ENCODE data around the gene MAPKBP1.

DNA sequence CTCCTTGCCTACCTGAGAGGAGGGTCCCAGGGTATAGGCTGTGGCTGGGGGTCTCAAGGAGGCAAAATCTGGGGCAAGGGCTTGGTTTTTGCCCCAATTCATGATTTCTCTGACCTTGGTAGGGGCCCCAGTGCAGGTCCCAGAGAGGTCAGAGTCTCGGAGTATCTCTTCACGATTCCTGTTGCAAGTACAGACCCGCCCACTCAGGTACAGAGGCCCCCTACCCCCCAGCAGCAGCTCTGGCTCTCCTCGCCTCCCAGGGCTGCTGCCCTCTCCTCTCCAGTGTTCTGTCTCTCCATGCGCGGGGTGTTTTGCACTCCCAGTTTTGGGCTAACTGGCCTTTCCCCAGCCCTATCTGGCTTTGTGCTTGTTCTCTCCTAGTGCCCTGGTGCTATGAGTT lies 48.2 kb downstream of the MAPKBP1 start:
- TF ChIP-seq, protein P1, sequence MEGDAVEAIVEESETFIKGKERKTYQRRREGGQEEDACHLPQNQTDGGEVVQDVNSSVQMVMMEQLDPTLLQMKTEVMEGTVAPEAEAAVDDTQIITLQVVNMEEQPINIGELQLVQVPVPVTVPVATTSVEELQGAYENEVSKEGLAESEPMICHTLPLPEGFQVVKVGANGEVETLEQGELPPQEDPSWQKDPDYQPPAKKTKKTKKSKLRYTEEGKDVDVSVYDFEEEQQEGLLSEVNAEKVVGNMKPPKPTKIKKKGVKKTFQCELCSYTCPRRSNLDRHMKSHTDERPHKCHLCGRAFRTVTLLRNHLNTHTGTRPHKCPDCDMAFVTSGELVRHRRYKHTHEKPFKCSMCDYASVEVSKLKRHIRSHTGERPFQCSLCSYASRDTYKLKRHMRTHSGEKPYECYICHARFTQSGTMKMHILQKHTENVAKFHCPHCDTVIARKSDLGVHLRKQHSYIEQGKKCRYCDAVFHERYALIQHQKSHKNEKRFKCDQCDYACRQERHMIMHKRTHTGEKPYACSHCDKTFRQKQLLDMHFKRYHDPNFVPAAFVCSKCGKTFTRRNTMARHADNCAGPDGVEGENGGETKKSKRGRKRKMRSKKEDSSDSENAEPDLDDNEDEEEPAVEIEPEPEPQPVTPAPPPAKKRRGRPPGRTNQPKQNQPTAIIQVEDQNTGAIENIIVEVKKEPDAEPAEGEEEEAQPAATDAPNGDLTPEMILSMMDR (IDR thresholded peaks at IDR 0.05), result no peak
- TF ChIP-seq POLR2A (IDR thresholded peaks at IDR 0.05) (no peak), EP300 (IDR thresholded peaks at IDR 0.05) (no peak)
